Activated naive CD8-positive, alpha-beta T cell treated with anti-CD3 and anti-CD28 coated beads for 36 hours (primary cell): ENCODE data around the gene POLR3GL. TPM values are rescaled to one million over a fixed set of nuclear protein-coding genes. Genes with fewer than 3 reads are reported as not detected.

Experiments
- DNase-seq: peaks from one replicate; pipeline ENCODE4 v3.0.0; 2021
- H3K27ac Mint-ChIP-seq: one replicate; pipeline ENCODE4 v1.8.0; 2022; ENCODE audit warnings: mild to moderate bottlenecking, moderate library complexity, mixed read lengths
- H3K27me3 Mint-ChIP-seq: one replicate; pipeline ENCODE4 v1.8.0; 2022; ENCODE audit warnings: mild to moderate bottlenecking, mixed read lengths
- H3K36me3 Mint-ChIP-seq: one replicate; pipeline ENCODE4 v1.8.0; 2021; ENCODE audit warnings: mild to moderate bottlenecking, mixed read lengths
- H3K4me1 Mint-ChIP-seq: one replicate; pipeline ENCODE4 v1.8.0; 2021; ENCODE audit warnings: mixed read lengths
- H3K4me3 Mint-ChIP-seq: one replicate; pipeline ENCODE4 v1.8.0; 2022; ENCODE audit warnings: mild to moderate bottlenecking, moderate library complexity, mixed read lengths
- H3K9me3 Mint-ChIP-seq: one replicate; pipeline ENCODE4 v1.8.0; 2022; ENCODE audit warnings: mixed read lengths
- total RNA-seq, 2 experiments: library from RNA; stranded (reverse); gene quantifications; one replicate each; pipeline ENCODE4 v1.2.3, GENCODE V29; 2021

Gene POLR3GL
- total RNA-seq, 2 experiments from 2014 or later: 21.1 to 21.9 TPM

DNA sequence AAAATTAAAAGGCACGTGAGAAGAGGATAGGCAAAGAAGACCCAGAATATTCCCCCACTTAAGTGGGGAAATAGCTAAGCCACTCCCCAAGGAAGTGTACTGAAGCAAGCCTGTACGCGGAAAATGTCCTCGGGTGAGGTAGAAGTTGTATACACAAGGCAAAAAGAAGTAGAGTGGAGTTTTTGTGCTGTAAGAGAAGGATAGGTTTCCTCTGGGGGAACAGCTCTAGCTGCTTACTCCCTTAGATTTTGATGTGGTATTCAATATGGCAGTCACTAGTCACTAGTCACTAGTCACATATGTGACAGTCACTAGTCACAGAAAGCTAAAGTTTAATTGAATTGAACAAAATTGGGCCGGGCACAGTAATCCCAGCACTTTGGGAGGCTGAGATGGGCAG lies 24.3 kb downstream of the POLR3GL start:
- peaks cover 75% of the 10 kb centered on the region for H3K4me1 Mint-ChIP-seq
- H3K27me3 Mint-ChIP-seq: no peaks in the 10 kb centered on the region

DNA sequence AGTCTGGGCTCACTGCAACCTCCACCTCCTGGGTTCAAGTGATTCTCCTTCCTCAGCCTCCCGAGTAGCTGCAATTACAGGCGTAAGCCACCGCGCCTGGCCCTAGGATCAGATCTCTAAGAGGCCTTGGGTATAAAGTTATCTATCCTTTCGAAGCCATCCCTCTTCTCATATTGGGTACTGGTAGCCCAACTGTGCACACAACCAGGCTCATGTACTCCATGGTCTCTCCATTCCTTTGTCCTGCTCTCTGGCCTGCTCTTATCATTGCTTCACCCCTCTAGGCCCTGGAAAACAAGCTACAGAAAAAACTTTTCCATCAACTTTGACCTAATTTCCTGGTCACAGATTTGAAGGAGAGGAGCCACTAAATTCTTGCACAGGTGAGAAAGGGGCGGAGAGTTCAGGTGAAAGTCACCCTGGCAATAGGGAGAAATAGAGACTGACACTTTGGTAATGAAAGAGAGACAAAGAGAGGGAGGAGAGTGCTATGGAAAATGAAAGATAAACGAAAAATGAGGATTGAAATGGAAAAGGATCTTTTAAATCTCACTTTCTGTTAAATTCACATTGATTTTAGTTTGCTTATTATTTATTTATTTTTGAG lies 25.9 kb downstream of the POLR3GL start:
- H3K27ac Mint-ChIP-seq: peak overlapping the region; percentile 40
- peaks cover 37% of the 10 kb centered on the region for H3K36me3 Mint-ChIP-seq
- no peak for DNase-seq
- no peaks in the 10 kb centered on the region for H3K27me3 Mint-ChIP-seq
- peaks cover 72% of the 10 kb centered on the region for H3K4me1 Mint-ChIP-seq
- H3K9me3 Mint-ChIP-seq: no peaks in the 10 kb centered on the region
- H3K4me3 Mint-ChIP-seq: peak overlapping the region; percentile 35

More for the DNA sequence above, 24.3 kb downstream of the POLR3GL start:
- peak overlapping the region; percentile 80 for H3K27ac Mint-ChIP-seq
- H3K36me3 Mint-ChIP-seq: peaks cover 21% of the 10 kb centered on the region
- H3K4me3 Mint-ChIP-seq: no peak overlapping the region
- no peak for DNase-seq
- no peaks in the 10 kb centered on the region for H3K9me3 Mint-ChIP-seq

DNA sequence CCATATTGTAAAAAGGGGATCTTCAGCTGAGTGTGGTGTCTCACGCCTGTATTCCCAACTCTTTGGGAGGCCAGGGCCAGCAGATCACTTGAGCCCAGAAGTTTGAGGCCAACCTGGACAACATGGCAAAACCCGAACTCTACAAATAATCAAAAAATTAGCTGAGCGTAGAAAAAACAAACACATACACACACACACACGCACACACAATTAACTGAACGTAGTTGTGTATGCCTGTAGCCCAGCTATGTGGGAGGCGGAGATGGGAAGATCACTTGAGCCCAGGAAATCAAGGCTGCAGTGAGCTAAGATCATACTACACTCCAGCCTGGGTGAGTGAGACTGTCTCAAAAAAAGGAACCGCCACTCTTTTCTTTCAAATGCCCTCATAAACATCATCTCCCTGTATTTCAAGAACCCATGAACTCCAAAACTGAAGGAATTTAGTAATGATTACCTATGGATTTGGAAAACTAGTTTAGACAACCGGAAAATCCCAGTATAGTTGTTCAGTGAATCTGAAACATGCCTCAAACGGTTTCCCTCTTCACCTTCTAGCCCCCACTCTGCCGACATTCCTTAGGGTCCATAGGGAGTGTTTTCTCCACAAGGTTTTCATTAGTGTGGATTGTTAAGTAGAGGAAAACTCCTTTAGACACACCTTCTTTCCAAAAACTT lies 27.4 kb downstream of the POLR3GL start:
- Mint-ChIP-seq H3K27me3 (no peaks in the 10 kb centered on the region), H3K9me3 (no peaks in the 10 kb centered on the region), H3K27ac (peak overlapping the region; percentile 99), H3K36me3 (peaks cover 49% of the 10 kb centered on the region), H3K4me1 (peaks cover 63% of the 10 kb centered on the region), H3K4me3 (peak overlapping the region; percentile 95)
- DNase-seq: no peak

DNA sequence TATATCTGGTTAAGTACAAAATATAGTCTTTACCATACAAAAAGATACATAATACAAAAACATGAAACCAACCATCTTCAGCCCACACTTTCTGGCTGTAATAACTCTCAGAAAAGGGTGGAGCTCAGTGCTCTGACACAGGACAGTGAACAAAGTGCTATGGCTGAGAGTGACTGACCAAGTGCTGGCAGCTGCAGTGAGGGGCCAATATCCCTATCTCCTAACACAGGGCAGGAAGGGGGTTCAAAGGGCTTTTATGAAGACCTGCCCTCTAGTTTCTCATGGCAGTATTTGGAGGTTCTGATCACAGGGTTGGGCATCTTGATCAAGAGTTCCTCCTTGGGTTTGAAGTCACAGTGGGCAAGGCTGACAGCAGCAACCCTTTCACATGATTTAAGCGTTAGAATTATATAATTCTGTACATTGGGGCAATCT lies 28.0 kb downstream of the POLR3GL start:
- peak overlapping the region; percentile 99 for H3K27ac Mint-ChIP-seq
- H3K27me3 Mint-ChIP-seq: no peaks in the 10 kb centered on the region
- H3K36me3 Mint-ChIP-seq: peaks cover 49% of the 10 kb centered on the region
- peak overlapping the region; percentile 95 for H3K4me3 Mint-ChIP-seq
- H3K9me3 Mint-ChIP-seq: no peaks in the 10 kb centered on the region
- no peak for DNase-seq
- H3K4me1 Mint-ChIP-seq: peaks cover 68% of the 10 kb centered on the region

DNA sequence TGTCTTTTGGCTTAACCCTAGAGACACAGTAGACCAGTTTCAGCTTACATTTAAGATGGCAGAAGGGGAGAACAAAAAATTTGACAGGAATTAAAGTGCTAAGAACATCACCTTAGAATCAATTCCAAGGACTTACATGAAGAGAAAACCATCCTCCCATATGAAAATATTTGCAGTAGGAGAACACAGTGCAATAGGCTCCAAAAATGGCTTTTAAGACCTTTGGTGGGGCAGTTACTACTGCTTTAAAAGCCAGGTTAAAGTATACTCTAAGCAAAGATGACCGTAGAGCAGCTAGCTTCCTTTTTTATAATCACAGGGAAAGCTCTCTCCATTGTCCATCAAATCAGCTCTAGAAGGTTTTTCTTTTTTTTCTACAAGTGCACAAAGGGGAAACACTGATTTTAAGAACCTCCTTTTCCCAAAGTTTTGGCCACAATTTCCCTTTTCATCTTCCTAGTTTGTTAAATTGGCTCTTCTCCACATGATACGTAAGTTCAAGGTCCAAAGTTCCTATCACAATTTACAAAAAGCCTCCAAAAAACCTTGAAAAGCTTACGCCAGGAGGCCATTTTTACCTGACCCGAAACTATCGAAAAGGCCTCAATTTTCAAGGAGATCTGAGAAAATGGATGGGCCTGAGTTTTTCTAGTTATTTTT lies 28.6 kb downstream of the POLR3GL start:
- Mint-ChIP-seq H3K4me3 (peak overlapping the region; percentile 95), H3K27ac (peak overlapping the region; percentile 99), H3K4me1 (peaks cover 68% of the 10 kb centered on the region), H3K27me3 (no peaks in the 10 kb centered on the region), H3K36me3 (peaks cover 49% of the 10 kb centered on the region), H3K9me3 (no peaks in the 10 kb centered on the region)
- DNase-seq: no peak

DNA sequence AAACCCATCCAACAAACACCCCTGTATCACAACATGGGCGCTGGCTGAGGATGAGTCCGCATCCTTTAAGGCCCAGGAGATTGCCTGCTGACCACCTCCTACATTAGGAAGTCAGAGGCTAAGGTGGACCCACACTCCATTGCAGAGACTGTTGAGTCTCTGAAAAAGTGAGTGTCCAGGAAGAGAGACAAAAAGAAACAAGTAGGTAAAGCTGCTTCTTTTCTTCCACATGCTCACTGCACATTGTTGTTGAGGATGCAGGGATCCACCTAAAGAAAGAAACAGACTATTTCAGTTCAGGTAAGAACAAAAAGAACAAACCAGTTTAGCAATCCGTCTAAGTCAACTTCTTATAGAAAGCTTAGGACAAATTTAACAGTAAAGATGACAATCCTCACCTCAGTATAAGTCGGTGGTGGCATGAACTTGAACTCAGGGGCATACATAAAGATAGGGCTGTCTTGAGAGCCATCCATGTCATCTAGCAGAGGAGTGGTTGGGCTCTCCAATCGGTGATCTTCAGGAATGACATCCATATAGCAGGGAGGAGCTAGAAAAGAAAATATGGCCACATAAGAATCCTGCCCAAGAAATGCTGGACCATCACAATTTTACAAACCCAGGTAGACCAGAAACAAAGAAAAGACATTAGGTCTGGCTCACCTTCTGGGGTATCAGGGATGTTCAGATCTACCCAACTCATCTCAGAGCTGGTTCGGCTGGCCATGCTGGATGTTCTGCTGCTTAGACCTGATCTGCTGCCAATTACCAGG lies 29.3 kb downstream of the POLR3GL start:
- peaks cover 68% of the 10 kb centered on the region for H3K4me1 Mint-ChIP-seq
- no peak for DNase-seq
- H3K27me3 Mint-ChIP-seq: no peaks in the 10 kb centered on the region
- peak overlapping the region; percentile 99 for H3K27ac Mint-ChIP-seq
- peak overlapping the region; percentile 95 for H3K4me3 Mint-ChIP-seq
- H3K36me3 Mint-ChIP-seq: peaks cover 49% of the 10 kb centered on the region
- no peaks in the 10 kb centered on the region for H3K9me3 Mint-ChIP-seq

DNA sequence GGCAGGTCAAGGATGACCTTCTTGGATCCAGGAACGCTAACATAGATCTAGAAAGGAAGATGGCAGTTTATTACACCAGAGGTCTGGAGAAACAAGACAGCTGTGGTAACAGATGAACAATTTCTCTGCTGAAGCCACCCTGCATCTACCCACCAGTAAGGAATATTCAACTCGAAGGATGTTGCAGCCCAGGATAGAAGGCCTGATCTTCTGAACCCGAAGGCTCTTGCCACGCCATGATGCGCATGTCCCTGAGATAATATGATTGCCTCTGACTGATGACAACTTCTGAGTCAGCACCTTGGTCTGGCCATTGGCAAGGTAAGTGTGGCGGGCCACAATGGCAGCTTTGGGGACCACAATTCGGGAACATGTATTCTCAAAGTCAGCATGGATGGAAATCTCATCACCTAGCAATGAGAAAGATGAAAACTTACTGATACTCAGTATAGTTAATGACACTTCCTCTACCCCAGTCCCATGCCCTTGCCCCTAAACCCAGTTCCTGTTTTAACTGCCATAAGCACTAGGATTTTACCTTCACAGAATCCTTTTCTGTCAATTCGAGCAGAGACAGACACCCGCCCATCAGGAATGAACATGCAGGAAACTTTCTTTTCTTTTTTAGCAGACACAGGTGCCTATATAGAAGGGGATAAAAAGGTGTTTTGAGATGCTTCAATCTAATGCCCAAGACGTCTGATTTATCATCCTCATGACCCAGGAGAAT lies 30.1 kb downstream of the POLR3GL start:
- Mint-ChIP-seq H3K4me3 (peak overlapping the region; percentile 95), H3K36me3 (peaks cover 49% of the 10 kb centered on the region), H3K9me3 (no peaks in the 10 kb centered on the region), H3K27ac (peak overlapping the region; percentile 99), H3K27me3 (no peaks in the 10 kb centered on the region), H3K4me1 (peaks cover 72% of the 10 kb centered on the region)
- DNase-seq: peak; percentile 56

DNA sequence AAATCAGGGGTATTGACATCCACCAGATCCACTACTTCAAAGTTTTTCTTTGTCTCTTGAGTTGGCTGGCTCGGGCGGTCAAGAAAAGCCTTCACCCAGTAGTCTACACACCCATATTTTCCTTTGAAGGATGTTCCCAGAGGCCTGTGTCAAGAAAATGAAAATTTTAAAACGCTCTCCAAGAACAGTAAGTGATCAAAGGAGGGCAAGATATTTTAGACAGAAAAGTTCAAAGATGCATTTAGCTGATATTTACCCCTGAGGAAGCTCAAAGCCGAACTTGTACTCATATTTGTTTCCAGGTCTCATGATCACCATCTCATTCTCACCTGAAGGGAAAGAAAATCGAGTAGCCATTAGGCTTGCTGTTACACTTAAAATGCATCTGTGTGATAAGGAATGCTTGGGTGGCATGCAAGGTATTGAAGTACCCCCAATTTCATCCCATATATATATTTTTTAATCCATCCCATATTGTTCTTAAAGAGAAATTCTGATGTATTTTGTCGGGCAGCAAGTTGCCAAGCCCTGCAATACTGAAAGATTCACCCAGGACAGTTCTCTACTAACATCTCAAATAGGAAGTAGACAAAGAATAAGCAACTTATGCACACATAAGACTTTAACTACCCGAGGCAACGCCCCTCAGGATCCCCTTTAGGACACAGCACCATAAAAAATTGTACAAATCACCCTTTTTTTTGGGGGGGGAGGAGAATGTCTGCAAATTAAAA lies 30.8 kb downstream of the POLR3GL start:
- H3K36me3 Mint-ChIP-seq: peaks cover 49% of the 10 kb centered on the region
- H3K27ac Mint-ChIP-seq: peak overlapping the region; percentile 99
- peak overlapping the region; percentile 95 for H3K4me3 Mint-ChIP-seq
- no peaks in the 10 kb centered on the region for H3K9me3 Mint-ChIP-seq
- peaks cover 75% of the 10 kb centered on the region for H3K4me1 Mint-ChIP-seq
- no peak for DNase-seq
- H3K27me3 Mint-ChIP-seq: no peaks in the 10 kb centered on the region

DNA sequence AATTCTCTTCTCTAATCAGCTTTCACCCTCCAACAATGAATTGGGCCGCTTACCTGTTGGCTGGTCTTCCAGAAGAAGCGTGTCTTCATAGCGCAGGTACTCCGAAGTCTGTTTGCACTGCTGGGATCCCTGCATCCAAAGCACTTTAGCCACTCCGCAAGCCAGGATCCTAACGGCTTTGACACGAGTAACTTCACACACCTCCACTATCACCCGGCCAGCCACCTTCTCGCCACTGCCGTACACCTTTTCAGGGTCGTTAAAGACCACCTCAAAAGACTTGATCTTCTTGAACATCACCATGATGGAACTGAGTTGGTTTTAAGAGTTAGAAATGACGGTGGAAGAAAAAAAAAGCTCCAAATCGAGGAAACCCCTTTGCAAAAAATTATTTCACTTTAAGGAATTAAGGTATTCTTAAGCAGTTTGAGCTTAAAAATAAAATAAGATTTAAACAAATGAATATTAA lies 31.5 kb downstream of the POLR3GL start:
- H3K27me3 Mint-ChIP-seq: no peaks in the 10 kb centered on the region
- no peaks in the 10 kb centered on the region for H3K9me3 Mint-ChIP-seq
- DNase-seq: no peak
- H3K36me3 Mint-ChIP-seq: peaks cover 49% of the 10 kb centered on the region
- H3K4me1 Mint-ChIP-seq: peaks cover 70% of the 10 kb centered on the region
- peak overlapping the region; percentile 99 for H3K27ac Mint-ChIP-seq
- peak overlapping the region; percentile 95 for H3K4me3 Mint-ChIP-seq

DNA sequence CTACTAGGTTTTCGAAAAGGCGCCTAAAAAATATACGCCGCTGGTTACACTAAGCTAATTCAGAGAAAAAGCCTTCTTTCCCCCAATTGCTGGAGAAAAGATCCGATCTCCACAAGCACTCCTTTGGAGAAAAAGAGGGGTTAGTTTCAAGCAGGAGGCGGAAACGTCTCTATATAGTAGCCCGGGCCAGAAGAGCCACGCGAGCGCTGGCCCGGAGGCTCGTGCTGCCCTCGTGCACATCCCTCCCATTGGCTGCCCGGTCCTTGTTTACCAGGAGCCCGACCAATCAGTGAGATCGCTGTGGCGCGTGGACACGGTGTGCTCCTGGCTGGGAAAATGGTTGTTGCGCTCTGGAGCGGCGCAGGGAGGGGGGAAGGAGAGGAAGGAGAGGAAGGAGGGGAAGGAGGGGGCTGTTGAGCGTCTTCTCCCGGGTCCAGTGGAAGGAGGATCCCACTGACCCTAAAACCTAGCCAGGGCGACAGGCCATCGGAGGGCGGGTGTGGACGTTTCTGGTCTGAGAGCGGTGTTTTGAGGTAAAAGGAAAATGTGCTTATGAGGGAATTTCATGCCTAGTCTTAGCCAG lies 32.0 kb downstream of the POLR3GL start, which contains the start of gene TXNIP:
TXNIP (minus strand) TSS at position 147 of the 583 bp plus-strand sequence. CDS start 313 bp downstream, outside the sequence.
- Mint-ChIP-seq H3K27ac (peak within 1 kb of the TSS; percentile 99), H3K9me3 (no peaks in the 10 kb centered on the region), H3K4me1 (peaks cover 69% of the 10 kb centered on the region), H3K4me3 (peak within 1 kb of the TSS; percentile 95), H3K27me3 (no peaks in the 10 kb centered on the region), H3K36me3 (peaks cover 49% of the 10 kb centered on the region)
- DNase-seq: peak; percentile 94

DNA sequence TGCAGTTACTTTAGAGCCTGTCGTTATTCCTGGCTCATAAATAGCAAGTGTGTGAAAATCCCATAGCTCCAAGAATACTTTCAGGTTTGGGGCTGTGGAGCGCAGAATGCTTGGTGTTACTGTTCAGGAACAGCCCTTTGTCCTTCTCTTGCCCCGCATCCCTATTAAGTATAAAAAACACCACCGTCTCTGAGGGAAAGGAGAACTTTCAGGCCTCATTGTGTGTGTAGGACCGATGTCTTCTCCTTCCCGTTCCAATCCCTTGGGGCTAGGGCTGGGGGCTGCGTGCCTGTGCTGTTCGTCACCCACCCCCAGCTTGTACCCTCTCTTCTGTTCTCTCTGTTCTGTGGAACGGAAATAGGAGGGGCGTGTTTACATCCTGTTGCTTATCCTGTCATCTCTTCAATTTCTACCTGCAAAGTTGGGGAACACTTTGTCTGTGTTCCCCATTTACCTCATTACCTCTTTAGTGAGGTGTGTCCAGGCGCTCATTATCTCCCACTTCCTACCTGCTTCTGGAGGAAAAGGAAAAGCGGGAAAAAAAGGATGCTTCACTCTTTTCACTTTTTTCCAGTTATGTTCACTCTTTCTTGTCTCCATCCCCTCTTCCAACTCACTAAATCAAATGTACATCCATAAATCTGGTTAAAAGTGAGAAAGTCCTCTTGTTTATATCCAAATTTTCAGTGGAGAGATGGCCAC lies 32.7 kb downstream of the POLR3GL start:
- Mint-ChIP-seq H3K27me3 (no peaks in the 10 kb centered on the region), H3K4me1 (peaks cover 69% of the 10 kb centered on the region), H3K36me3 (peaks cover 42% of the 10 kb centered on the region)

DNA sequence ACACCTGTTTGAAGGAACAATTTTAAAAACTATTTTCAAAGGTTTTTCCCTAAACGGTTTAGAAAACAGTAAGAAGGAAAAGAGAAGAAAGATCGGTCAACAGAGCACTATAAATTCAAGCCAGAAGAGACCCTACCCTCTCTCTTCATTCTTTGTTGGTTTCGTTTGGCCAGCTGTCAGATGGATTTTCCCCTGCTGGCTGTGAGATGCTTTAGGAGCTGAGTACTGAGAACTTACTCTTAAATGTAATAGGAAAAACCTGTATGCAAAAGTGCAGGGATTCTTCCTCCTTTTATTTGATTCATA lies 33.2 kb downstream of the POLR3GL start:
- no peak for DNase-seq
- H3K27ac Mint-ChIP-seq: peak overlapping the region; percentile 99
- H3K9me3 Mint-ChIP-seq: no peaks in the 10 kb centered on the region
- peaks cover 64% of the 10 kb centered on the region for H3K4me1 Mint-ChIP-seq
- no peaks in the 10 kb centered on the region for H3K27me3 Mint-ChIP-seq
- peak overlapping the region; percentile 95 for H3K4me3 Mint-ChIP-seq
- H3K36me3 Mint-ChIP-seq: peaks cover 38% of the 10 kb centered on the region

More for the DNA sequence above, 32.7 kb downstream of the POLR3GL start:
- peak; percentile 56 for DNase-seq
- H3K4me3 Mint-ChIP-seq: peak overlapping the region; percentile 95
- peak overlapping the region; percentile 99 for H3K27ac Mint-ChIP-seq
- no peaks in the 10 kb centered on the region for H3K9me3 Mint-ChIP-seq
